ENCODE data around the gene EEF2K. TPM values are rescaled to one million over a fixed set of nuclear protein-coding genes. Genes with fewer than 3 reads are reported as not detected.

The EEF2K gene
- total RNA-seq, 1 experiment from 2014 or later = 31.0 TPM

DNA sequence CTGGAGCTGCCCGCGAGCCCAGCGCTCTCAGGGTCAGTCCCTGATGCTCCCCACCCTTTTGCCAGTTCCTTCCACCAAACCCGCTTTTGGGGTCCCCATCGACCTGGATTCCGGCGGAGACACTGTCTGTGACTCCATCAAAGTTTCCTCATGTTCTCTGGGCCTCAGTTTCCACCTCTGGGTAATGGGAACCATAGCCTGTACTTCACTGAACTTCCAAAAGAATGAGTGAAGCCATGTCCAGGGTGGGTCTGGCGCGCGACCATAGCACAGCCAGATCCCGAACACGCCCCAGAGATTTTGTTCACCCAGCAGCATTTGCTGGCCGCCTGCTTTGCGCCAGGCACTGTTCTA lies 43.4 kb upstream of the EEF2K start:
- RAD21 ChIA-PET (ENCODE audit: low non-redundant PET in 1 of 2, low total read pairs in 2 of 2, uncharacterized antibody in 2 of 2, unreplicated experiment in 2 of 2) = no interaction called here
- no peaks in the 10 kb centered on the region for H3K79me2 ChIP-seq (ENCODE audit: insufficient read depth, low read length)
- TF ChIP-seq SP1 (IDR thresholded peaks at IDR 0.05; ENCODE audit: low read depth) (no peak), FOSL1 (IDR thresholded peaks at IDR 0.05; ENCODE audit: low read depth) (no peak), RAD21 (IDR thresholded peaks at IDR 0.05; ENCODE audit: low read depth) (no peak), YY1 (IDR thresholded peaks at IDR 0.05; ENCODE audit: extremely low read depth, insufficient replicate concordance, low read depth, low read length) (no peak), CEBPB (IDR thresholded peaks at IDR 0.05; ENCODE audit: low read depth) (no peak), ELF1 (IDR thresholded peaks at IDR 0.05; ENCODE audit: borderline replicate concordance, low read depth) (no peak), EGR1 (IDR thresholded peaks at IDR 0.05; ENCODE audit: low read depth) (no peak), ZFX (IDR thresholded peaks at IDR 0.05) (no peak), JUND (IDR thresholded peaks at IDR 0.05) (no peak), EZH2phosphoT487 (IDR thresholded peaks at IDR 0.05; ENCODE audit: borderline replicate concordance) (no peak), POLR2AphosphoS5 (IDR thresholded peaks at IDR 0.05; ENCODE audit: low read depth, low read length) (no peak; the same call in 1 of the 2 replicates)
- TF ChIP-seq, protein P1, sequence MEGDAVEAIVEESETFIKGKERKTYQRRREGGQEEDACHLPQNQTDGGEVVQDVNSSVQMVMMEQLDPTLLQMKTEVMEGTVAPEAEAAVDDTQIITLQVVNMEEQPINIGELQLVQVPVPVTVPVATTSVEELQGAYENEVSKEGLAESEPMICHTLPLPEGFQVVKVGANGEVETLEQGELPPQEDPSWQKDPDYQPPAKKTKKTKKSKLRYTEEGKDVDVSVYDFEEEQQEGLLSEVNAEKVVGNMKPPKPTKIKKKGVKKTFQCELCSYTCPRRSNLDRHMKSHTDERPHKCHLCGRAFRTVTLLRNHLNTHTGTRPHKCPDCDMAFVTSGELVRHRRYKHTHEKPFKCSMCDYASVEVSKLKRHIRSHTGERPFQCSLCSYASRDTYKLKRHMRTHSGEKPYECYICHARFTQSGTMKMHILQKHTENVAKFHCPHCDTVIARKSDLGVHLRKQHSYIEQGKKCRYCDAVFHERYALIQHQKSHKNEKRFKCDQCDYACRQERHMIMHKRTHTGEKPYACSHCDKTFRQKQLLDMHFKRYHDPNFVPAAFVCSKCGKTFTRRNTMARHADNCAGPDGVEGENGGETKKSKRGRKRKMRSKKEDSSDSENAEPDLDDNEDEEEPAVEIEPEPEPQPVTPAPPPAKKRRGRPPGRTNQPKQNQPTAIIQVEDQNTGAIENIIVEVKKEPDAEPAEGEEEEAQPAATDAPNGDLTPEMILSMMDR (IDR thresholded peaks at IDR 0.05 in 2 of 3, conservative IDR thresholded peaks at IDR 0.05 in 1 of 3; ENCODE audit: borderline replicate concordance in 1 of 3, insufficient read depth in 1 of 3, low read depth in 2 of 3, low read length in 2 of 3) = no peak
- TF ChIP-seq, protein P2, sequence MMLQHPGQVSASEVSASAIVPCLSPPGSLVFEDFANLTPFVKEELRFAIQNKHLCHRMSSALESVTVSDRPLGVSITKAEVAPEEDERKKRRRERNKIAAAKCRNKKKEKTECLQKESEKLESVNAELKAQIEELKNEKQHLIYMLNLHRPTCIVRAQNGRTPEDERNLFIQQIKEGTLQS (IDR thresholded peaks at IDR 0.05) = no peak
- TF ChIP-seq, protein P3, sequence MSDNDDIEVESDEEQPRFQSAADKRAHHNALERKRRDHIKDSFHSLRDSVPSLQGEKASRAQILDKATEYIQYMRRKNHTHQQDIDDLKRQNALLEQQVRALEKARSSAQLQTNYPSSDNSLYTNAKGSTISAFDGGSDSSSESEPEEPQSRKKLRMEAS (IDR thresholded peaks at IDR 0.05) = no peak
- TF ChIP-seq, protein P4, sequence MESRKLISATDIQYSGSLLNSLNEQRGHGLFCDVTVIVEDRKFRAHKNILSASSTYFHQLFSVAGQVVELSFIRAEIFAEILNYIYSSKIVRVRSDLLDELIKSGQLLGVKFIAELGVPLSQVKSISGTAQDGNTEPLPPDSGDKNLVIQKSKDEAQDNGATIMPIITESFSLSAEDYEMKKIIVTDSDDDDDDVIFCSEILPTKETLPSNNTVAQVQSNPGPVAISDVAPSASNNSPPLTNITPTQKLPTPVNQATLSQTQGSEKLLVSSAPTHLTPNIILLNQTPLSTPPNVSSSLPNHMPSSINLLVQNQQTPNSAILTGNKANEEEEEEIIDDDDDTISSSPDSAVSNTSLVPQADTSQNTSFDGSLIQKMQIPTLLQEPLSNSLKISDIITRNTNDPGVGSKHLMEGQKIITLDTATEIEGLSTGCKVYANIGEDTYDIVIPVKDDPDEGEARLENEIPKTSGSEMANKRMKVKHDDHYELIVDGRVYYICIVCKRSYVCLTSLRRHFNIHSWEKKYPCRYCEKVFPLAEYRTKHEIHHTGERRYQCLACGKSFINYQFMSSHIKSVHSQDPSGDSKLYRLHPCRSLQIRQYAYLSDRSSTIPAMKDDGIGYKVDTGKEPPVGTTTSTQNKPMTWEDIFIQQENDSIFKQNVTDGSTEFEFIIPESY (IDR thresholded peaks at IDR 0.05; ENCODE audit: extremely low read depth, insufficient replicate concordance, low read length) = no peak

More for the DNA sequence above, 43.4 kb upstream of the EEF2K start:
- no peak overlapping the region for H3K27ac ChIP-seq (ENCODE audit: low read depth, low read length)
- peak overlapping the region; percentile 81 for H3K4me2 ChIP-seq (ENCODE audit: low read length)
- intact Hi-C loops (cut with micrococcal nuclease) = no loop called here
- no peaks in the 10 kb centered on the region for H3K27me3 ChIP-seq (ENCODE audit: insufficient read depth, low read length)
- H4K20me1 ChIP-seq (ENCODE audit: insufficient read depth) = no peaks in the 10 kb centered on the region
- H3K9ac ChIP-seq (ENCODE audit: low read length) = peak overlapping the region; percentile 21; the same call in 1 of the 2 replicates
- no peaks in the 10 kb centered on the region for H3K36me3 ChIP-seq (ENCODE audit: control insufficient read depth in 1 of 2, insufficient read depth in 2 of 2, low read length in 2 of 2)
- peak overlapping the region; percentile 34 to 52 for H3K4me3 ChIP-seq (replicated peaks in 1 of 2; ENCODE audit: low read depth in 1 of 2, low read length in 2 of 2)
- no peak for DNase-seq (ENCODE audit: low read depth, low spot score)
- no peaks in the 10 kb centered on the region; a peak in 1 of 4 replicates for H3K9me3 ChIP-seq (ENCODE audit: control insufficient read depth in 1 of 2, insufficient read depth in 1 of 2, low read depth in 1 of 2, low read length in 2 of 2)
- peaks cover 0 to 10% of the 10 kb centered on the region in 2 experiments; a peak in 2 of 4 replicates for H3K4me1 ChIP-seq (ENCODE audit: control insufficient read depth in 1 of 2, insufficient read depth in 2 of 2, low read length in 2 of 2)
- peak overlapping the region; percentile 72 for H2AFZ ChIP-seq (ENCODE audit: low read depth, low read length, poor library complexity, severe bottlenecking)
- CTCF ChIA-PET = no interaction called here
- no TSS peak for BruUV-seq (replicated peaks)
- H3K9me2 ChIP-seq (ENCODE audit: insufficient read depth) = no peaks in the 10 kb centered on the region
- POLR2A ChIA-PET = no interaction called here
- ATAC-seq = 0 out of 2 replicates have a peak, but pooled peaks have one; percentile 6
